HepG2 (cell line): ENCODE measurements around the gene MEP1B. TPM values are rescaled to one million over a fixed set of nuclear protein-coding genes. Genes with fewer than 3 reads are reported as not detected.

Experiments
- ATAC-seq: fragments of 200-7000 bp; cut with Tn5 transposase; 3 replicates; pipeline ENCODE4 v1.9.1; 2020; ENCODE audit warnings: mild to moderate bottlenecking, moderate library complexity
- BruUV-seq: library from RNA; stranded (reverse); fragments of 400-500 nt; replicated peaks from 2 replicates; lab custom pipeline; 2021; lab: Mats Ljungman, UMichigan
- CTCF ChIA-PET: fragments of 300-600 bp; formaldehyde crosslinking; extraction: SDS; loops from one replicate; lab custom pipeline; 2021; ENCODE audit warnings: low total read pairs, inconsistent platforms, low intra/inter-chr PET ratio; lab: Yijun Ruan, JAX
- POLR2A ChIA-PET: fragments of 350-600 bp; sonication (Branson Sonifier 250); formaldehyde crosslinking; loops from one replicate; lab custom pipeline; 2020; ENCODE audit warnings: antibody characterized with exemption, inconsistent platforms; lab: Yijun Ruan, JAX
- DNase-seq: peaks from one replicate; pipeline ENCODE4 v3.0.0-alpha.2; 2015; ENCODE audit warnings: low spot score
- FAIRE-seq: peaks from 3 replicates; lab custom pipeline; 2011; peaks lifted over from hg19 to GRCh38; lab: Jason Lieb, UNC
- H2AFZ ChIP-seq: one replicate; pipeline ENCODE4 v1.6.1; 2011; ENCODE audit warnings: low read length, inconsistent platforms
- H3K27ac ChIP-seq: fragments of 300-600 bp; 3 replicates; pipeline ENCODE4 v1.8.0; 2011; ENCODE audit warnings: mixed run types, mild to moderate bottlenecking, mixed read lengths, low read length, inconsistent platforms; ENCODE audit not compliant: insufficient read depth; ENCODE audit errors: extremely low read length
- H3K27me3 ChIP-seq, 2 experiments: fragments of 200-600 bp in 1 of 2; 2 replicates in 1 of 2; 3 replicates in 1 of 2; pipeline versions ENCODE4 v1.6.0 to v1.8.0; 2011; ENCODE audit warnings: low read length in 2 of 2, mild to moderate bottlenecking in 2 of 2, moderate library complexity in 2 of 2, inconsistent platforms in 1 of 2; ENCODE audit not compliant: insufficient read depth in 2 of 2, control insufficient read depth in 1 of 2
- H3K36me3 ChIP-seq, 2 experiments: fragments of 200-600 bp in 1 of 2; replicated peaks in 1 of 2; 2 replicates in 1 of 2; 3 replicates in 1 of 2; pipeline versions ENCODE4 v1.5.1 to v1.8.0; 2011; ENCODE audit warnings: low read length in 2 of 2, inconsistent platforms in 1 of 2; ENCODE audit not compliant: insufficient read depth in 2 of 2, control insufficient read depth in 1 of 2
- H3K4me1 ChIP-seq: 2 replicates; pipeline ENCODE4 v1.5.1; 2012; ENCODE audit warnings: low read length, inconsistent platforms; ENCODE audit not compliant: insufficient read depth
- H3K4me2 ChIP-seq: 2 replicates; pipeline ENCODE4 v1.6.0; 2011; ENCODE audit warnings: low read depth, low read length, inconsistent platforms
- H3K4me3 ChIP-seq, 3 experiments: fragments of 200-600 bp in 1 of 3; sonication (generic), shearing (Covaris generic) in 1 of 3; replicated peaks in 1 of 3; 2 replicates each; pipeline ENCODE4 v1.5.1; 2011 to 2016; ENCODE audit warnings: low read length in 3 of 3, inconsistent platforms in 2 of 3, low read depth in 2 of 3, mild to moderate bottlenecking in 2 of 3, control low read depth in 1 of 3, mixed read lengths in 1 of 3; ENCODE audit not compliant: insufficient read depth in 1 of 3
- H3K79me2 ChIP-seq: one replicate; pipeline ENCODE4 v1.6.1; 2011; ENCODE audit warnings: low read length, inconsistent platforms; ENCODE audit not compliant: insufficient read depth
- H3K9ac ChIP-seq: 2 replicates; pipeline ENCODE4 v1.6.0; 2011; ENCODE audit warnings: mild to moderate bottlenecking, low read depth, low read length, inconsistent platforms; ENCODE audit not compliant: insufficient read depth
- H3K9me3 ChIP-seq: 2 replicates; pipeline ENCODE4 v1.5.1; 2012; ENCODE audit warnings: mild to moderate bottlenecking, low read length
- H4K20me1 ChIP-seq: 2 replicates; pipeline ENCODE4 v1.6.0; 2011; ENCODE audit warnings: inconsistent platforms, mild to moderate bottlenecking, low read length, moderate library complexity; ENCODE audit not compliant: insufficient read depth
- HMG20A ChIP-seq: IDR thresholded peaks from 2 replicates; pipeline ENCODE4 v1.6.1; 2016; ENCODE audit warnings: borderline replicate concordance
- HNRNPLL ChIP-seq: fragments of 200-400 bp; formaldehyde crosslinking; IDR thresholded peaks from 2 replicates; pipeline ENCODE4 v1.6.1; 2017; ENCODE audit warnings: mild to moderate bottlenecking, low read depth, low read length; ENCODE audit not compliant: poor library complexity, severe bottlenecking
- PCBP1 ChIP-seq: fragments of 200-400 bp; formaldehyde crosslinking; IDR thresholded peaks from 2 replicates; pipeline ENCODE4 v1.6.1; 2017; ENCODE audit warnings: mild to moderate bottlenecking, low read depth, low read length, borderline replicate concordance
- SMARCC2 ChIP-seq: fragments of 450-650 bp; IDR thresholded peaks from 2 replicates; pipeline ENCODE4 v1.6.1; 2017; ENCODE audit warnings: antibody characterized with exemption, mild to moderate bottlenecking
- SP1 ChIP-seq, 2 experiments: fragments of 450-650 bp in 1 of 2; sonication (generic) in 1 of 2; formaldehyde crosslinking in 1 of 2; IDR thresholded peaks; 2 replicates each; pipeline versions ENCODE4 v1.4.0 to v1.6.1; 2016 to 2020; ENCODE audit warnings: missing genetic modification reagents in 1 of 2
- ZBTB38 ChIP-seq: sonication (generic); formaldehyde crosslinking; IDR thresholded peaks from 2 replicates; pipeline ENCODE4 v1.5.1; 2020; ENCODE audit warnings: mild to moderate bottlenecking, missing genetic modification reagents
- ZNF746 ChIP-seq: sonication (generic); formaldehyde crosslinking; IDR thresholded peaks from 2 replicates; pipeline ENCODE4 v1.8.0; 2022; ENCODE audit warnings: mild to moderate bottlenecking, missing genetic modification reagents
- ZNF83 ChIP-seq: sonication (generic); formaldehyde crosslinking; IDR thresholded peaks from 2 replicates; pipeline ENCODE4 v1.4.0; 2020; ENCODE audit warnings: missing genetic modification reagents, mild to moderate bottlenecking, borderline replicate concordance
- WGBS: methylation state at CpG from one replicate; pipeline ENCODE4 v1.1.6; 2017; ENCODE audit warnings: low lambda C conversion rate; 5-methylcytosine and 5-hydroxymethylcytosine counted together
- in situ Hi-C: cut with HindIII; loops from 2 replicates; pipeline ENCODE4 v1.10.0; 2017; ENCODE audit warnings: low pct_unique_long_range_greater_than_20kb; ENCODE audit not compliant: extremely low pct_ligation_motif_present
- intact Hi-C: fragments of 100-400 bp; cut with micrococcal nuclease; formaldehyde crosslinking; loops from one replicate; pipeline ENCODE4 v1.10.0; 2022; ENCODE audit not compliant: unreplicated experiment
- polyA plus RNA-seq, 8 experiments: library from polyadenylated mRNA; depleted of rRNA in 3 of 8; stranded (reverse) in 7 of 8; unstranded in 1 of 8; fragments of >200 nt; fragmentation: Illumina TruSeq in 4 of 8; extraction: Trizol in 4 of 8; gene quantifications; 2 replicates each; pipeline versions ENCODE4 v1.2.1 to v1.2.3, GENCODE V29; 2011 to 2016; ENCODE audit warnings: low read depth in 4 of 8, missing spikeins in 1 of 8, mixed read lengths in 1 of 8; ENCODE audit not compliant: insufficient read depth in 1 of 8
- total RNA-seq, 5 experiments: library from RNA; depleted of rRNA; stranded (reverse); fragments of >200 nt; fragmentation: Illumina TruSeq; extraction: Trizol; gene quantifications; 2 replicates each; pipeline ENCODE4 v1.2.3, GENCODE V29; 2016; ENCODE audit warnings: low read depth in 1 of 5
- TF ChIP-seq, protein P1 (sequence below): sonication (generic); formaldehyde crosslinking; IDR thresholded peaks from 2 replicates; pipeline ENCODE4 v1.4.0; 2020; ENCODE audit warnings: missing genetic modification reagents, mild to moderate bottlenecking, borderline replicate concordance
- TF ChIP-seq, protein P2 (sequence below): sonication (generic); formaldehyde crosslinking; IDR thresholded peaks from 2 replicates; pipeline ENCODE4 v1.5.0; 2020; ENCODE audit warnings: missing genetic modification reagents

MEP1B gene
- total and polyA plus RNA-seq, 2 of the 13 experiments (the other 11 are each of a cell fraction or from before 2014, with no cell fraction given): not detected

DNA sequence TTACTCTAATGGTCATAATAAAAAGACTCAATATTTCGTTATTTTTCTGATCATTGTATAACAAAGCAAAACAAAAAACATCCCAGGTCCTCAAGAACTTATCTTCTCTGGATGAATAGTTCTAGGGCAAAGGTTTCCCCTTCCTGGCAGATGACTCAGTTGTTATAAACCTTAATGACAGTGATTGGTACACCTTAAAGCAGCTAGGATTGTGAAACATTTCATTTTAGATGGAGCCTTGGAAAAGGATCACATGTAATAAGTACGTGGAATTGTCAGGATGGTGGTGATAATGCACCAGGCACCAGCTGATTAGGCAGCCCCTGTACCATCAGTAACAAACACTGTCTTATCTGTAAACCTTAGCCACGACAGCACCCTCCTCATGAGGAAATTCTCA is 47.2 kb downstream of the MEP1B start:
- Histone ChIP-seq H3K79me2 (no peaks in the 10 kb centered on the region), H3K4me3 (no peak overlapping the region), H3K36me3 (no peaks in the 10 kb centered on the region), H2AFZ (no peak overlapping the region), H4K20me1 (no peaks in the 10 kb centered on the region), H3K4me2 (no peak overlapping the region), H3K9ac (no peak overlapping the region), H3K4me1 (no peaks in the 10 kb centered on the region), H3K9me3 (no peaks in the 10 kb centered on the region), H3K27ac (no peak overlapping the region), H3K27me3 (no peaks in the 10 kb centered on the region)
- ATAC-seq (no peak), FAIRE-seq (no peak), DNase-seq (no peak)
- 25% methylated on average over 3 of the region's 3 CpGs for WGBS
- ChIA-PET CTCF (no interaction called here), POLR2A (no interaction called here)
- in situ Hi-C loops (no loop called here), intact Hi-C loops (no loop called here)
- no TSS peak for BruUV-seq
- no peak for TF ChIP-seq ZNF83 (CRISPR knock-in tag)
- TF ChIP-seq ZNF746: no peak
- no peak for TF ChIP-seq ZBTB38
- TF ChIP-seq SMARCC2: no peak
- no peak for TF ChIP-seq HMG20A (CRISPR knock-in tag)
- TF ChIP-seq HNRNPLL: no peak
- no peak for TF ChIP-seq PCBP1
- TF ChIP-seq, protein P1, sequence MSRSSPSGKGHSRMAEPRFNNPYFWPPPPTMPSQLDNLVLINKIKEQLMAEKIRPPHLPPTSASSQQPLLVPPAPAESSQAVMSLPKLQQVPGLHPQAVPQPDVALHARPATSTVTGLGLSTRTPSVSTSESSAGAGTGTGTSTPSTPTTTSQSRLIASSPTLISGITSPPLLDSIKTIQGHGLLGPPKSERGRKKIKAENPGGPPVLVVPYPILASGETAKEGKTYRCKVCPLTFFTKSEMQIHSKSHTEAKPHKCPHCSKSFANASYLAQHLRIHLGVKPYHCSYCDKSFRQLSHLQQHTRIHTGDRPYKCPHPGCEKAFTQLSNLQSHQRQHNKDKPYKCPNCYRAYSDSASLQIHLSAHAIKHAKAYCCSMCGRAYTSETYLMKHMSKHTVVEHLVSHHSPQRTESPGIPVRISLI (CRISPR knock-in tag): no peak
- TF ChIP-seq, protein P2, sequence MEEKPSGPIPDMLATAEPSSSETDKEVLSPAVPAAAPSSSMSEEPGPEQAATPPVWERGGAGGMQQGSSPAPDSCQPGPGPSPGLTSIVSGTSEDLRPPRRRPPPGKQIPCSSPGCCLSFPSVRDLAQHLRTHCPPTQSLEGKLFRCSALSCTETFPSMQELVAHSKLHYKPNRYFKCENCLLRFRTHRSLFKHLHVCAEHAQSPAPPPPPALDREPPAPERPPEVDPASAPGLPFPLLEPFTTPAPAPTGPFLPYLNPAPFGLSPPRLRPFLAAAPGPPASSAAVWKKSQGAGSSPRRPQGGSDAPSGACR (CRISPR knock-in tag): no peak
- TF ChIP-seq SP1 (IDR thresholded peaks at IDR 0.05): no peak
- TF ChIP-seq SP1 (CRISPR knock-in tag; IDR thresholded peaks at IDR 0.05): no peak
